CD14-positive monocyte (primary cell): Measurements from ENCODE around the gene SNW1. TPM values are rescaled to one million over a fixed set of nuclear protein-coding genes. Genes with fewer than 3 reads are reported as not detected.

Experiments used
- DNase-seq, 3 donors: peaks; one replicate each; pipeline ENCODE4 v3.0.0-alpha.2; 2011 to 2022
- H2AFZ ChIP-seq: 2 replicates; pipeline ENCODE4 v1.6.0; 2012; ENCODE audit warnings: mild to moderate bottlenecking, low read depth, low read length, inconsistent platforms; ENCODE audit not compliant: insufficient read depth, poor library complexity, severe bottlenecking
- H3K27ac ChIP-seq, 2 donors: 1 replicate in 1 of 2; 2 replicates in 1 of 2; pipeline ENCODE4 v1.5.1; 2012 to 2013; ENCODE audit warnings: low read length in 2 of 2, control low read depth in 1 of 2, inconsistent platforms in 1 of 2, low read depth in 1 of 2, mild to moderate bottlenecking in 1 of 2
- H3K27me3 ChIP-seq, 2 donors: one replicate each; pipeline versions ENCODE4 v1.6.0 to v1.6.1; 2011 to 2013; ENCODE audit warnings: low read length in 2 of 2; ENCODE audit not compliant: control insufficient read depth in 2 of 2, insufficient read depth in 2 of 2
- H3K36me3 ChIP-seq, 2 donors: replicated peaks in 1 of 2; 1 replicate in 1 of 2; 2 replicates in 1 of 2; pipeline versions ENCODE4 v1.5.1 to v1.6.1; 2012 to 2013; ENCODE audit warnings: low read length in 2 of 2, control low read depth in 1 of 2, inconsistent platforms in 1 of 2, mild to moderate bottlenecking in 1 of 2; ENCODE audit not compliant: insufficient read depth in 2 of 2, control insufficient read depth in 1 of 2
- H3K4me1 ChIP-seq, 2 donors: 1 replicate in 1 of 2; 2 replicates in 1 of 2; pipeline versions ENCODE4 v1.5.1 to v1.6.1; 2012 to 2013; ENCODE audit warnings: low read length in 2 of 2, control low read depth in 1 of 2, inconsistent platforms in 1 of 2, mild to moderate bottlenecking in 1 of 2, moderate library complexity in 1 of 2; ENCODE audit not compliant: insufficient read depth in 2 of 2, control insufficient read depth in 1 of 2
- H3K4me2 ChIP-seq: replicated peaks from 2 replicates; pipeline ENCODE3; 2012; ENCODE audit warnings: low read length, moderate library complexity, mild to moderate bottlenecking; ENCODE audit not compliant: poor library complexity, severe bottlenecking; ENCODE audit errors: extremely low read depth
- H3K4me3 ChIP-seq, 3 experiments: fragments of 200-600 bp in 1 of 3; sonication (generic) in 1 of 3; replicated peaks in 1 of 3; 1 replicate in 2 of 3; 2 replicates in 1 of 3; pipeline ENCODE4 v1.5.1; 2011 to 2013; ENCODE audit warnings: low read length in 3 of 3, mild to moderate bottlenecking in 3 of 3, control low read depth in 2 of 3, low read depth in 2 of 3, inconsistent platforms in 1 of 3, moderate library complexity in 1 of 3
- H3K79me2 ChIP-seq: 2 replicates; pipeline ENCODE4 v1.6.0; 2012; ENCODE audit warnings: mild to moderate bottlenecking, control low read depth, inconsistent platforms, low read length, moderate library complexity; ENCODE audit not compliant: insufficient read depth
- H3K9ac ChIP-seq: 2 replicates; pipeline ENCODE4 v1.6.0; 2017; ENCODE audit warnings: low read length, mild to moderate bottlenecking; ENCODE audit not compliant: insufficient read depth, poor library complexity, severe bottlenecking
- H3K9me3 ChIP-seq, 2 donors: replicated peaks in 1 of 2; 1 replicate in 1 of 2; 2 replicates in 1 of 2; pipeline versions ENCODE4 v1.5.1 to v1.6.1; 2012 to 2013; ENCODE audit warnings: low read length in 2 of 2, control low read depth in 1 of 2; ENCODE audit not compliant: control insufficient read depth in 1 of 2, insufficient read depth in 1 of 2
- H4K20me1 ChIP-seq: 2 replicates; pipeline ENCODE4 v1.6.0; 2012; ENCODE audit warnings: mild to moderate bottlenecking, low read length, control low read depth, moderate library complexity; ENCODE audit not compliant: insufficient read depth
- H3K27ac Mint-ChIP-seq, 7 donors: one replicate each; pipeline ENCODE4 v1.8.0; 2020; ENCODE audit warnings: mild to moderate bottlenecking in 7 of 7, mixed read lengths in 7 of 7, moderate library complexity in 6 of 7, inconsistent platforms in 2 of 7
- H3K27me3 Mint-ChIP-seq, 3 donors: one replicate each; pipeline ENCODE4 v1.8.0; 2021 to 2022; ENCODE audit warnings: low read depth in 3 of 3, mild to moderate bottlenecking in 3 of 3, mixed read lengths in 3 of 3, moderate library complexity in 3 of 3, inconsistent platforms in 1 of 3
- H3K36me3 Mint-ChIP-seq, 2 donors: one replicate each; pipeline ENCODE4 v1.8.0; 2020; ENCODE audit warnings: mixed read lengths in 2 of 2, inconsistent platforms in 1 of 2, mild to moderate bottlenecking in 1 of 2
- H3K4me1 Mint-ChIP-seq: one replicate; pipeline ENCODE4 v1.8.0; 2020; ENCODE audit warnings: mild to moderate bottlenecking, mixed read lengths
- H3K4me3 Mint-ChIP-seq, 2 donors: one replicate each; pipeline ENCODE4 v1.8.0; 2020; ENCODE audit warnings: mild to moderate bottlenecking in 2 of 2, mixed read lengths in 2 of 2, moderate library complexity in 1 of 2
- H3K9me3 Mint-ChIP-seq, 7 donors: one replicate each; pipeline ENCODE4 v1.8.0; 2020 to 2022; ENCODE audit warnings: mixed read lengths in 7 of 7, mild to moderate bottlenecking in 6 of 7, moderate library complexity in 6 of 7, inconsistent platforms in 2 of 7
- WGBS: methylation state at CpG from one replicate; pipeline ENCODE4 v1.1.5; 2013; ENCODE audit warnings: missing lambda C conversion rate; ENCODE audit not compliant: insufficient coverage; 5-methylcytosine and 5-hydroxymethylcytosine counted together
- intact Hi-C, 2 donors: fragments of 100-400 bp; cut with micrococcal nuclease; formaldehyde crosslinking; loops; one replicate each; pipeline versions ENCODE4 v1.15.0 to v1.15.1; 2023
- polyA plus RNA-seq, 3 donors: library from polyadenylated mRNA; depleted of rRNA in 1 of 3; unstranded in 2 of 3; stranded (reverse) in 1 of 3; fragments of 300-500 nt in 2 of 3; fragments of >200 nt in 1 of 3; fragmentation: Illumina TruSeq in 2 of 3; gene quantifications; 1 replicate in 2 of 3; 2 replicates in 1 of 3; pipeline ENCODE4 v1.2.3, GENCODE V29; 2012 to 2021
- TF ChIP-seq, protein P1 (sequence below): fragments of 200-600 bp; IDR thresholded peaks from one replicate; pipeline ENCODE4 v1.8.0; 2022; ENCODE audit warnings: antibody characterized with exemption, mild to moderate bottlenecking

SNW1 gene
- polyA plus RNA-seq, 3 donors, result 17.4 to 74.6 (median 50.6) TPM

- peak overlapping the region in 1 of 7 donors; percentile 7 for H3K27ac Mint-ChIP-seq
- no CpG with 5 or more reads among the region's 8 CpGs for WGBS
- no peaks in the 10 kb centered on the region for H3K79me2 ChIP-seq
These were observed 86.0 kb downstream of the SNW1 start for GRCh38 chr14:77674931-77675330.

GRCh38 chr14:77673193-77673592, 87.8 kb downstream of the SNW1 start:
- H3K9me3 Mint-ChIP-seq, result no peaks in the 10 kb centered on the region
- H3K36me3 Mint-ChIP-seq, result peaks cover 52 to 62% of the 10 kb centered on the region in 2 donors
- TF ChIP-seq, protein P1, sequence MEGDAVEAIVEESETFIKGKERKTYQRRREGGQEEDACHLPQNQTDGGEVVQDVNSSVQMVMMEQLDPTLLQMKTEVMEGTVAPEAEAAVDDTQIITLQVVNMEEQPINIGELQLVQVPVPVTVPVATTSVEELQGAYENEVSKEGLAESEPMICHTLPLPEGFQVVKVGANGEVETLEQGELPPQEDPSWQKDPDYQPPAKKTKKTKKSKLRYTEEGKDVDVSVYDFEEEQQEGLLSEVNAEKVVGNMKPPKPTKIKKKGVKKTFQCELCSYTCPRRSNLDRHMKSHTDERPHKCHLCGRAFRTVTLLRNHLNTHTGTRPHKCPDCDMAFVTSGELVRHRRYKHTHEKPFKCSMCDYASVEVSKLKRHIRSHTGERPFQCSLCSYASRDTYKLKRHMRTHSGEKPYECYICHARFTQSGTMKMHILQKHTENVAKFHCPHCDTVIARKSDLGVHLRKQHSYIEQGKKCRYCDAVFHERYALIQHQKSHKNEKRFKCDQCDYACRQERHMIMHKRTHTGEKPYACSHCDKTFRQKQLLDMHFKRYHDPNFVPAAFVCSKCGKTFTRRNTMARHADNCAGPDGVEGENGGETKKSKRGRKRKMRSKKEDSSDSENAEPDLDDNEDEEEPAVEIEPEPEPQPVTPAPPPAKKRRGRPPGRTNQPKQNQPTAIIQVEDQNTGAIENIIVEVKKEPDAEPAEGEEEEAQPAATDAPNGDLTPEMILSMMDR, result no peak
- peaks cover 49 to 67% of the 10 kb centered on the region in 2 donors for H3K36me3 ChIP-seq
- no peak overlapping the region for H3K4me3 ChIP-seq
- no peak overlapping the region for H3K27ac ChIP-seq
- H3K9ac ChIP-seq, result no peak overlapping the region
- no peaks in the 10 kb centered on the region for H3K27me3 ChIP-seq
- H3K79me2 ChIP-seq, result no peaks in the 10 kb centered on the region
- no peaks in the 10 kb centered on the region for H3K9me3 ChIP-seq
- DNase-seq, result no peak
- H3K4me1 Mint-ChIP-seq, result peaks cover 6% of the 10 kb centered on the region
- H4K20me1 ChIP-seq, result no peaks in the 10 kb centered on the region
- no peak overlapping the region for H2AFZ ChIP-seq
- H3K4me2 ChIP-seq, result no peak overlapping the region
- intact Hi-C loops, result no loop called here
- H3K4me1 ChIP-seq, result peaks cover 9 to 11% of the 10 kb centered on the region in 2 donors
- H3K27me3 Mint-ChIP-seq, result no peaks in the 10 kb centered on the region
- no peak overlapping the region for H3K4me3 Mint-ChIP-seq
- H3K27ac Mint-ChIP-seq, result peak overlapping the region in 3 of 7 donors; percentile 19 to 33 (median 21)

More at GRCh38 chr14:77674931-77675330, 86.0 kb downstream of the SNW1 start:
- no peak for DNase-seq
- intact Hi-C loops, result no loop called here
- H4K20me1 ChIP-seq, result no peaks in the 10 kb centered on the region
- no peak overlapping the region for H3K4me3 Mint-ChIP-seq
- H3K36me3 Mint-ChIP-seq, result peaks cover 65 to 79% of the 10 kb centered on the region in 2 donors
- H3K9ac ChIP-seq, result no peak overlapping the region
- H3K27me3 Mint-ChIP-seq, result no peaks in the 10 kb centered on the region
- no peak overlapping the region for H3K4me2 ChIP-seq
- TF ChIP-seq, protein P1, result no peak
- H3K36me3 ChIP-seq, result peaks cover 61 to 84% of the 10 kb centered on the region in 2 donors
- H3K4me3 ChIP-seq, result no peak overlapping the region
- H2AFZ ChIP-seq, result no peak overlapping the region
- no peaks in the 10 kb centered on the region for H3K9me3 Mint-ChIP-seq
- no peaks in the 10 kb centered on the region for H3K4me1 Mint-ChIP-seq
- H3K9me3 ChIP-seq, result no peaks in the 10 kb centered on the region
- no peak overlapping the region for H3K27ac ChIP-seq
- no peaks in the 10 kb centered on the region for H3K27me3 ChIP-seq
- no peaks in the 10 kb centered on the region for H3K4me1 ChIP-seq

Other genes with a start within 250 kb of the SNW1 start
- gene SPTLC2, start 144.5 kb downstream of the SNW1 start, polyA plus RNA-seq, result 10 to 100 TPM; 38.1 to 81.9 (median 73.1) TPM
- 1 to 10 TPM; 3.4 to 4.5 (median 4.2) TPM for gene ALKBH1, start 53.1 kb downstream of the SNW1 start, polyA plus RNA-seq
- gene SLIRP, start 53.1 kb downstream of the SNW1 start, polyA plus RNA-seq, result 100 to 1,000 TPM in 2 of 3 donors, 10 to 100 TPM in 1; 89.3 to 402 (median 323) TPM
- 10 to 100 TPM in 1 of 3 donors, 1 to 10 TPM in 2; 3.7 to 33.0 (median 5.4) TPM for gene ADCK1, start 39.0 kb upstream of the SNW1 start, polyA plus RNA-seq